Choroid plexus epithelial cell (primary cell): Measurements from ENCODE around the gene MGST2.

Source experiments
- DNase-seq: peaks from one replicate; pipeline ENCODE4 v3.0.0-alpha.2; 2010; ENCODE audit warnings: low read depth
- H3K4me3 ChIP-seq: 2 replicates; pipeline ENCODE4 v1.5.1; 2011; ENCODE audit warnings: low read depth, mild to moderate bottlenecking, control low read depth, low read length, moderate library complexity
- TF ChIP-seq, protein P1 (sequence below): conservative IDR thresholded peaks from 2 replicates; pipeline ENCODE4 v1.5.1; 2011; ENCODE audit warnings: low read depth, mild to moderate bottlenecking, control low read depth, inconsistent platforms, low read length, moderate library complexity

MGST2 gene

DNA sequence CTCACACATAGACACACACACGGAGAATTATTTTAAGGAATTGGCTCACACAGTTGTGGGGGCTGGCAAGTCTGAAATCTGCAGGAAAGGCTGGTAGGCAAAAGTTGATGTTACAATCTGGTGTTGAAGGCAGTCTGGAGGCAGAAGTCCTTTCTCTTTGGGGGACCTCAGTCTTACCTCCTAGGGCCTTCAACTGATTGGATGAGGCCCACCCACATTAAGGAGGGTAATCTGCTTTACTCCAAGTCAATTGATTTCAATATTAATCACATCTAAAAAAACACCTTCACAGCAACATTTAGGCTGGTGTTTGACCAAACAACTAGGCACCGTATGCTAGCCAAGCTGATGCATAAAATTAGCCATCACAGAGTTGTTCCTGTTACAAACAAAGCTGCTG, 10.7 kb downstream of the MGST2 start:
- no peak for DNase-seq
- H3K4me3 ChIP-seq, result no peak overlapping the region
- TF ChIP-seq, protein P1, sequence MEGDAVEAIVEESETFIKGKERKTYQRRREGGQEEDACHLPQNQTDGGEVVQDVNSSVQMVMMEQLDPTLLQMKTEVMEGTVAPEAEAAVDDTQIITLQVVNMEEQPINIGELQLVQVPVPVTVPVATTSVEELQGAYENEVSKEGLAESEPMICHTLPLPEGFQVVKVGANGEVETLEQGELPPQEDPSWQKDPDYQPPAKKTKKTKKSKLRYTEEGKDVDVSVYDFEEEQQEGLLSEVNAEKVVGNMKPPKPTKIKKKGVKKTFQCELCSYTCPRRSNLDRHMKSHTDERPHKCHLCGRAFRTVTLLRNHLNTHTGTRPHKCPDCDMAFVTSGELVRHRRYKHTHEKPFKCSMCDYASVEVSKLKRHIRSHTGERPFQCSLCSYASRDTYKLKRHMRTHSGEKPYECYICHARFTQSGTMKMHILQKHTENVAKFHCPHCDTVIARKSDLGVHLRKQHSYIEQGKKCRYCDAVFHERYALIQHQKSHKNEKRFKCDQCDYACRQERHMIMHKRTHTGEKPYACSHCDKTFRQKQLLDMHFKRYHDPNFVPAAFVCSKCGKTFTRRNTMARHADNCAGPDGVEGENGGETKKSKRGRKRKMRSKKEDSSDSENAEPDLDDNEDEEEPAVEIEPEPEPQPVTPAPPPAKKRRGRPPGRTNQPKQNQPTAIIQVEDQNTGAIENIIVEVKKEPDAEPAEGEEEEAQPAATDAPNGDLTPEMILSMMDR, result no peak

DNA sequence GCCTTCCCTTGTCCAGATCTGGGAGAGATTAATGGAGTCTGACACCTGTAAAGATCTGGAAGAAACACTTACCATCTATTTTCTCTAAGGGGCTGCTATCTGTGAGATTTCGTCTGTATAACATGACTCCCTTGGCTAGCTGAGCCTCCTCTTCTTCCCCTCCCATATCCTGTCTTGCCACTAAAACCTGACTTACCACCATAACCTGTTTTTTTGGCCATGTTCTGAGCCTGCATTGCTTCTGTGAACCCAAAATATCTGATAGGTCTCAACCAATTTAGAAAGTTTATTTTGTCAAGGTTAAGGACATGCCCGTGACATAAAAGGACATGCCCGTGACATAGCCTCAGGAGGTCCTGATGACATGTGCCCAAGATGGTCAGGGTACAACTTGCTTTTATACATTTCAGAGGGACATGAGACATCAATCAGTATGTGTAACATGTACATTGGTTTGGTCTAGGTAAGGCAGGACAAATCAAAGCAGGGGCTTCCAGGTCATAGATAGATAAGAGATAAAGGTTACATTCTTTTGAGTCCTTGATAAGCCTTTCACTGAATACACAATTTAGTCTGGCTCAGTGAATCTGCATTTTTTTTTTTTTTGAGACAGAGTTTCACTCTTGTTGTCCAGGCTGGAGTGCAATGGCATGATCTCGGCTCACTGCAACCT, 11.4 kb downstream of the MGST2 start:
- H3K4me3 ChIP-seq, result no peak overlapping the region
- DNase-seq, result no peak
- TF ChIP-seq, protein P1, result no peak

DNA sequence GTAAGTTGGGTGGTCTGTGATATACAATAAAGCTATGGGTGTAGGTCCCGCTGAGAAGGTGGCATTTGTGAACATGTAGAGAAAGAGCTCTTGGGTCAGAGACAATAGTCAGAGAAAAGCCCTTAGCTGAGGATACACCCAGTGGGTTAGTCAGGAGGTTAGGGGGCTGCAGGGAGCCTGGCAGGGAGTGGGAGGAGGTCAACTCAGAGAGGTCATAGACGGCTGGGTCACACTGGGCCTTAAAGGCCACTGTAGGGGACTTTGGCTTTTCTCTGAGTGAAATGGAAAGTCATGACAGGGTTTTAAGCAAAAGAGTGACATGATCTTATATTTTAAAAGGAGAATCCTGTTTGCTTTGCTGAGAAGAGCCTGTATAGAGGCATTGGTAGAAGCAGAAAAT, 16.7 kb downstream of the MGST2 start:
- TF ChIP-seq, protein P1, result no peak
- no peak overlapping the region for H3K4me3 ChIP-seq
- DNase-seq, result no peak

DNA sequence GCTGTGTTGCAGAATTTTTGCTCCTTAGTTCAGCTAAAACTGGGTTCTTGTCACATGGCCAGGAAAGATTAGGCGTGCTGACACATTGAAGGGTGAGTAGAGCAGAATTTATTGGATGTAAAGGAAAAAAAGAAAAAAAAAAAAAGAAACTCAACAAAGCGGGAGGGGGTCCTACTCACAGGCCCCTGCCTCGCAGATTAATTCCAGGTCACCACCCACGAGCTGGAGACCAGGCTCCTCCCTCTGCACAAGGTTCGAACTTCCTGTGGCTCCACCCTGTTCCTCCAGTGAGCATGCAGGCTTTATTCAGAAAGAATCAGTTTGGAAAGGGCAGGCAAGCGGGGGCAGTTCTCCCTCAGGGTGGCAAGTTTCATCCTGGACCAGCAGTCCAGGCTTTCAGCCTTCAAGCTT, 17.1 kb downstream of the MGST2 start:
- no peak overlapping the region for H3K4me3 ChIP-seq
- no peak for DNase-seq

DNA sequence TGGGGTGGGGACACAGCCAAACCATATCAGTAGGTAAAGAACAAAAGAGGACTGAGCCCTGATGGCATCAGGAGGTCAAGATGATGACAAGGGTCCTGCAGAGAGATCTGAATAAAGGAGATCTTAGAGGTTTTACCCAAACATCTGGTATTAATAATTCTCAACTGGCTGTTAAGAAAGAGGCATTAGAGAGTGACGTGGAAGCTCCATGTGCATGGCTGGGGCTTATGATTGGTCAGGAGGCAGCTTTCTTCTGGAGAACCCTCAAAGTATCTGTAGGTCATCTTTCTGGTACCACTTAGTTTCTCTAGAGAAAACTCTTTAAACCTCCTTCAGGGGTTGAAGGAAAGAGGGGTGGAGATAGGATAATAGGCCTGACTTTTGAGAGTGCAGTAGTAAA, 18.7 kb downstream of the MGST2 start:
- no peak overlapping the region for H3K4me3 ChIP-seq
- DNase-seq, result no peak
- TF ChIP-seq, protein P1, result no peak

More for the DNA sequence above, 17.1 kb downstream of the MGST2 start:
- TF ChIP-seq, protein P1, result no peak

DNA sequence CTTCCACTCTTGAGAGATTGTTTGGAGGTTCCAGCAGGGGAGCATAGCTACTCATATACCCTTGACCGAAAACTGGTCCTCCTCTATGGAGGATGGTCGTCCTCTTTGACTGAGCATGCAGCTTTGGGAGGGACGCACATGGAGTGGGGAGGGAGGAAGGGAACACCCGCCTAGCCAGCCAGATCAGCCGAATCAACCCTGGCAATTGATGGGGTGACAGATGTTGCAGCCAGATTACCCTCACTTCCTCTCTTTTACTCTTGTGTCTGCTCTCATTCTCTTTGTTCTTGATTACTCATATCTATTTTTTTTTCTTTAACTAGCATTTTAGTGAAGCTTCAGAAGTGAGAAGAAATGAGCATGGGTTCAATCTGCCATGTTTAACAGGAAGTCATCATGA, 19.6 kb downstream of the MGST2 start:
- H3K4me3 ChIP-seq, result no peak overlapping the region
- DNase-seq, result no peak
- TF ChIP-seq, protein P1, result no peak

DNA sequence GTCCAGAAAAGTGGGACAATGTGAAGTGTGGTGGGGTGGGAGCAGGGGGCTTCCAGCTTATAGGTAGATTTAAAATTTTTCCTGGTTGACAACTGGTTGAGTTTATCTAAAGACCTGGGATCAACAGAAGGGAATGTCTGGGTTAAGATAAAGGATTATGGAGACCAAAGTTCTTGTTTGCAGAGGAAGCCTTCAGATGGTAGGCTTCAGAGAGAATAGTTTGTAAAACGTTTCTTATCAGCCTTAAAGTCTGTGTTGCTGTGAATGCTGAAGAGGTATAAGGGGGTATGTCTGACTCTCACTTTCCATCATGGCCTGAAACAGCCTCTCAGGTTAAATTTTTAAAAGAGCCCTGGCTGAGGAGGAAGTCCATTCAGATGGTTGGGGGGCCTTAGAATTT, 20.5 kb downstream of the MGST2 start:
- TF ChIP-seq, protein P1, result no peak
- no peak overlapping the region for H3K4me3 ChIP-seq
- no peak for DNase-seq
